Muscle of leg (tissue), 11 donors: ENCODE results near the gene OBSL1. TPM values are rescaled to one million over a fixed set of nuclear protein-coding genes. Genes with fewer than 3 reads are reported as not detected.

Experiments
- DNase-seq: peaks from one replicate; pipeline ENCODE4 v3.0.0; 2013
- H3K27ac ChIP-seq: one replicate; pipeline ENCODE4 v1.5.1; 2013; ENCODE audit warnings: mild to moderate bottlenecking, low read length, control low read depth
- H3K27me3 ChIP-seq: one replicate; pipeline ENCODE4 v1.6.1; 2013; ENCODE audit warnings: low read length; ENCODE audit not compliant: control insufficient read depth, insufficient read depth
- H3K36me3 ChIP-seq: one replicate; pipeline ENCODE4 v1.6.1; 2013; ENCODE audit warnings: low read length; ENCODE audit not compliant: control insufficient read depth, insufficient read depth
- H3K4me1 ChIP-seq: one replicate; pipeline ENCODE4 v1.6.1; 2013; ENCODE audit warnings: low read length; ENCODE audit not compliant: control insufficient read depth, insufficient read depth
- H3K4me3 ChIP-seq: one replicate; pipeline ENCODE4 v1.5.1; 2013; ENCODE audit warnings: low read length, control low read depth
- H3K9me3 ChIP-seq: replicated peaks from 2 replicates; pipeline ENCODE4 v1.6.1; 2013; ENCODE audit warnings: low read depth, low read length; ENCODE audit not compliant: control insufficient read depth
- WGBS: methylation state at CpG from one replicate; pipeline ENCODE4 v1.1.5; 2013; ENCODE audit warnings: missing lambda C conversion rate; ENCODE audit not compliant: insufficient coverage; 5-methylcytosine and 5-hydroxymethylcytosine counted together
- polyA plus RNA-seq, 8 donors: library from polyadenylated mRNA; unstranded; fragments of 120-200 nt; gene quantifications; one replicate each; pipeline versions ENCODE4 v1.2.1 to v1.2.3, GENCODE V29; 2013; ENCODE audit warnings: inconsistent platforms in 1 of 8, low replicate concordance in 1 of 8; ENCODE audit not compliant: insufficient read length in 8 of 8, insufficient read depth in 1 of 8
- total RNA-seq: library from RNA; stranded (reverse); fragments of 120-200 nt; gene quantifications from one replicate; pipeline ENCODE4 v1.2.4, GENCODE V29; 2013

Gene OBSL1
- total and polyA plus RNA-seq, 9 donors = 117 to 193 (median 156) TPM

- peak; percentile 93 for DNase-seq
- peaks cover 43% of the 10 kb centered on the region for H3K36me3 ChIP-seq
- under 1% methylated on average over 92 of the region's 99 CpGs for WGBS
- H3K27ac ChIP-seq = no peak overlapping the region
- no peaks in the 10 kb centered on the region for H3K9me3 ChIP-seq
- peaks cover 34% of the 10 kb centered on the region for H3K27me3 ChIP-seq
- peaks cover 26% of the 10 kb centered on the region for H3K4me1 ChIP-seq
- H3K4me3 ChIP-seq = peak overlapping the region; percentile 48
Observed at GRCh38 chr2:219552382-219553167, 18.8 kb downstream of the OBSL1 start.

GRCh38 chr2:219551441-219552381 is 19.6 kb downstream of the OBSL1 start:
- Histone ChIP-seq H3K27ac (no peak overlapping the region), H3K4me3 (peak overlapping the region; percentile 48), H3K27me3 (peaks cover 34% of the 10 kb centered on the region), H3K4me1 (peaks cover 26% of the 10 kb centered on the region), H3K36me3 (peaks cover 35% of the 10 kb centered on the region), H3K9me3 (no peaks in the 10 kb centered on the region)
- WGBS = 4% methylated on average over 33 of the region's 54 CpGs
- DNase-seq = no peak

- H3K4me3 ChIP-seq = no peak overlapping the region
- no peak for DNase-seq
- 82% methylated on average over 8 of the region's 9 CpGs for WGBS
- H3K9me3 ChIP-seq = no peaks in the 10 kb centered on the region
- peaks cover 35% of the 10 kb centered on the region for H3K27me3 ChIP-seq
- no peak overlapping the region for H3K27ac ChIP-seq
- H3K36me3 ChIP-seq = peaks cover 17% of the 10 kb centered on the region
- peaks cover 26% of the 10 kb centered on the region for H3K4me1 ChIP-seq
Observed at GRCh38 chr2:219549619-219550018, 21.7 kb downstream of the OBSL1 start.

- WGBS = 92% methylated on average over 11 of the region's 18 CpGs
- Histone ChIP-seq H3K4me3 (no peak overlapping the region), H3K27ac (no peak overlapping the region), H3K9me3 (no peaks in the 10 kb centered on the region), H3K36me3 (peaks cover 17% of the 10 kb centered on the region), H3K27me3 (peaks cover 35% of the 10 kb centered on the region), H3K4me1 (peaks cover 33% of the 10 kb centered on the region)
- no peak for DNase-seq
Observed at GRCh38 chr2:219548990-219549389, 22.3 kb downstream of the OBSL1 start.

GRCh38 chr2:219547621-219548020 is 23.7 kb downstream of the OBSL1 start:
- peaks cover 26% of the 10 kb centered on the region for H3K27me3 ChIP-seq
- H3K36me3 ChIP-seq = peaks cover 17% of the 10 kb centered on the region
- no peak for DNase-seq
- H3K4me3 ChIP-seq = no peak overlapping the region
- H3K4me1 ChIP-seq = peaks cover 29% of the 10 kb centered on the region
- WGBS = 96% methylated on average over 26 of the region's 26 CpGs
- H3K27ac ChIP-seq = no peak overlapping the region
- H3K9me3 ChIP-seq = no peaks in the 10 kb centered on the region

- no peak overlapping the region for H3K27ac ChIP-seq
- peaks cover 16% of the 10 kb centered on the region for H3K27me3 ChIP-seq
- peaks cover 27% of the 10 kb centered on the region for H3K4me1 ChIP-seq
- DNase-seq = no peak
- peaks cover 24% of the 10 kb centered on the region for H3K36me3 ChIP-seq
- no peaks in the 10 kb centered on the region for H3K9me3 ChIP-seq
- WGBS = 62% methylated on average over 4 of the region's 4 CpGs
- no peak overlapping the region for H3K4me3 ChIP-seq
Observed at GRCh38 chr2:219545943-219546352, 25.4 kb downstream of the OBSL1 start.

- H3K9me3 ChIP-seq = no peaks in the 10 kb centered on the region
- H3K27ac ChIP-seq = no peak overlapping the region
- peaks cover 13% of the 10 kb centered on the region for H3K27me3 ChIP-seq
- 100% methylated on average over 1 of the region's 3 CpGs for WGBS
- H3K4me3 ChIP-seq = no peak overlapping the region
- no peak for DNase-seq
- H3K4me1 ChIP-seq = peaks cover 27% of the 10 kb centered on the region
- H3K36me3 ChIP-seq = peaks cover 27% of the 10 kb centered on the region
Observed at GRCh38 chr2:219545295-219545942, 25.9 kb downstream of the OBSL1 start.

GRCh38 chr2:219544567-219544966 is 26.8 kb downstream of the OBSL1 start:
- WGBS = 47% methylated on average over 8 of the region's 9 CpGs
- Histone ChIP-seq H3K4me3 (peak overlapping the region; percentile 60), H3K36me3 (peaks cover 28% of the 10 kb centered on the region), H3K9me3 (no peaks in the 10 kb centered on the region), H3K27ac (peak overlapping the region; percentile 56), H3K4me1 (peaks cover 27% of the 10 kb centered on the region), H3K27me3 (peaks cover 10% of the 10 kb centered on the region)
- no peak for DNase-seq

- Histone ChIP-seq H3K27me3 (peaks cover 8% of the 10 kb centered on the region), H3K4me3 (peak within 1 kb of the TSS; percentile 60), H3K36me3 (peaks cover 29% of the 10 kb centered on the region), H3K4me1 (peaks cover 31% of the 10 kb centered on the region), H3K9me3 (no peaks in the 10 kb centered on the region), H3K27ac (peak within 1 kb of the TSS; percentile 82)
- under 1% methylated on average over 75 of the region's 75 CpGs for WGBS
- DNase-seq = peak; percentile 100
Observed at GRCh38 chr2:219543596-219544358, 27.6 kb downstream of the OBSL1 start, which contains the start of the genes CHPF and TMEM198. Gene CHPF (minus strand): TSS chr2:219543809. CDS start chr2:219543538, 271 bp downstream. Gene TMEM198 (plus strand): TSS chr2:219544028. CDS start chr2:219544728, 700 bp downstream.
